Sigmoid colon (tissue), 4 donors: ENCODE results near the gene MCF2L.

Source experiments
- CTCF ChIP-seq, 4 experiments: fragments of 450-650 bp in 3 of 4; fragments of 200-600 bp in 1 of 4; IDR thresholded peaks; one replicate each; pipeline ENCODE4 v1.5.1; 2016 to 2019; ENCODE audit warnings: antibody characterized with exemption in 4 of 4, mild to moderate bottlenecking in 3 of 4, moderate library complexity in 2 of 4
- EP300 ChIP-seq, 4 donors: sonication (generic); formaldehyde crosslinking; IDR thresholded peaks; one replicate each; pipeline ENCODE4 v1.6.1; 2017; ENCODE audit warnings: antibody characterized with exemption in 4 of 4
- POLR2A ChIP-seq, 2 donors: fragments of 450-650 bp; IDR thresholded peaks; one replicate each; pipeline ENCODE4 v1.6.1; 2016; ENCODE audit warnings: antibody characterized with exemption in 2 of 2, mild to moderate bottlenecking in 2 of 2, moderate library complexity in 2 of 2
- POLR2AphosphoS5 ChIP-seq, 4 donors: sonication (generic); formaldehyde crosslinking; IDR thresholded peaks; one replicate each; pipeline ENCODE4 v1.6.1; 2017; ENCODE audit warnings: antibody characterized with exemption in 4 of 4

- TF ChIP-seq POLR2A (IDR thresholded peaks at IDR 0.05) (no peak), CTCF (IDR thresholded peaks at IDR 0.05) (peak in 1 of 4 experiments; percentile 16), EP300 (IDR thresholded peaks at IDR 0.05) (no peak), POLR2AphosphoS5 (IDR thresholded peaks at IDR 0.05) (no peak)
These were observed 33.3 kb downstream of the MCF2L start for GRCh38 chr13:113002206-113002912.
